Liver (tissue), 9 donors: ENCODE data around the gene MS4A1. TPM values are rescaled to one million over a fixed set of nuclear protein-coding genes. Genes with fewer than 3 reads are reported as not detected.

Source experiments
- DNase-seq: peaks from one replicate; pipeline ENCODE4 v3.0.0-alpha.2; 2017; ENCODE audit warnings: low spot score
- H3K27ac ChIP-seq, 2 donors: one replicate each; pipeline ENCODE4 v1.7.0; 2013; ENCODE audit warnings: inconsistent platforms in 2 of 2, low read length in 2 of 2, control low read depth in 1 of 2, low read depth in 1 of 2, mild to moderate bottlenecking in 1 of 2
- H3K27me3 ChIP-seq, 4 donors: one replicate each; pipeline versions ENCODE4 v1.6.1 to v1.7.0; 2013; ENCODE audit warnings: low read length in 3 of 4, inconsistent platforms in 1 of 4, mild to moderate bottlenecking in 1 of 4, moderate library complexity in 1 of 4; ENCODE audit not compliant: control insufficient read depth in 4 of 4, insufficient read depth in 4 of 4
- H3K36me3 ChIP-seq, 4 donors: one replicate each; pipeline versions ENCODE4 v1.6.1 to v1.7.0; 2013; ENCODE audit warnings: low read length in 3 of 4, mild to moderate bottlenecking in 3 of 4, low read depth in 1 of 4, moderate library complexity in 1 of 4; ENCODE audit not compliant: control insufficient read depth in 4 of 4, insufficient read depth in 3 of 4
- H3K4me1 ChIP-seq, 4 donors: one replicate each; pipeline versions ENCODE4 v1.6.1 to v1.7.0; 2013; ENCODE audit warnings: low read length in 3 of 4, mild to moderate bottlenecking in 3 of 4, moderate library complexity in 1 of 4; ENCODE audit not compliant: control insufficient read depth in 4 of 4, insufficient read depth in 4 of 4
- H3K4me3 ChIP-seq, 3 donors: one replicate each; pipeline versions ENCODE4 v1.6.1 to v1.7.0; 2013; ENCODE audit warnings: low read length in 3 of 3, control low read depth in 1 of 3, low read depth in 1 of 3, mild to moderate bottlenecking in 1 of 3
- H3K9ac ChIP-seq, 2 donors: one replicate each; pipeline ENCODE4 v1.7.0; 2013; ENCODE audit warnings: low read length in 2 of 2, mild to moderate bottlenecking in 2 of 2, moderate library complexity in 2 of 2, control low read depth in 1 of 2, low read depth in 1 of 2
- H3K9me3 ChIP-seq, 4 donors: one replicate each; pipeline versions ENCODE4 v1.6.1 to v1.7.0; 2013; ENCODE audit warnings: low read length in 3 of 4; ENCODE audit not compliant: control insufficient read depth in 4 of 4
- ATF3 ChIP-seq: IDR thresholded peaks from 2 replicates; pipeline ENCODE4 v1.6.1; 2016; ENCODE audit warnings: antibody characterized with exemption
- EGR1 ChIP-seq, 2 donors: IDR thresholded peaks; 2 replicates each; pipeline ENCODE4 v1.6.1; 2016 to 2018; ENCODE audit warnings: antibody characterized with exemption in 2 of 2, low read depth in 2 of 2
- FOXA1 ChIP-seq: IDR thresholded peaks from 2 replicates; pipeline ENCODE4 v1.6.1; 2016; ENCODE audit warnings: antibody characterized with exemption
- FOXA2 ChIP-seq: IDR thresholded peaks from 2 replicates; pipeline ENCODE4 v1.6.1; 2016; ENCODE audit warnings: antibody characterized with exemption
- GABPA ChIP-seq, 2 donors: IDR thresholded peaks in 1 of 2; conservative IDR thresholded peaks in 1 of 2; 2 replicates each; pipeline ENCODE4 v1.6.1; 2016; ENCODE audit warnings: antibody characterized with exemption in 2 of 2, mild to moderate bottlenecking in 1 of 2, moderate library complexity in 1 of 2
- HNF4A ChIP-seq, 2 donors: conservative IDR thresholded peaks; 2 replicates each; pipeline ENCODE4 v1.6.1; 2016; ENCODE audit warnings: antibody characterized with exemption in 2 of 2, mild to moderate bottlenecking in 2 of 2
- HNF4G ChIP-seq: IDR thresholded peaks from 2 replicates; pipeline ENCODE4 v1.6.1; 2016; ENCODE audit warnings: antibody characterized with exemption
- JUND ChIP-seq, 2 donors: IDR thresholded peaks; 2 replicates each; pipeline ENCODE4 v1.6.1; 2016; ENCODE audit warnings: antibody characterized with exemption in 2 of 2
- MAX ChIP-seq: IDR thresholded peaks from 2 replicates; pipeline ENCODE4 v1.6.1; 2016; ENCODE audit warnings: antibody characterized with exemption
- NR2F2 ChIP-seq: IDR thresholded peaks from 2 replicates; pipeline ENCODE4 v1.6.1; 2016; ENCODE audit warnings: antibody characterized with exemption
- RAD21 ChIP-seq, 2 donors: IDR thresholded peaks; 2 replicates each; pipeline ENCODE4 v1.6.1; 2016; ENCODE audit warnings: antibody characterized with exemption in 2 of 2, mild to moderate bottlenecking in 2 of 2
- REST ChIP-seq: IDR thresholded peaks from 2 replicates; pipeline ENCODE4 v1.6.1; 2016; ENCODE audit warnings: antibody characterized with exemption, mild to moderate bottlenecking
- RXRA ChIP-seq, 2 donors: IDR thresholded peaks; 2 replicates each; pipeline ENCODE4 v1.6.1; 2017 to 2018; ENCODE audit warnings: antibody characterized with exemption in 2 of 2, mild to moderate bottlenecking in 1 of 2
- SP1 ChIP-seq: IDR thresholded peaks from 2 replicates; pipeline ENCODE4 v1.6.1; 2018; ENCODE audit warnings: antibody characterized with exemption, mild to moderate bottlenecking
- TAF1 ChIP-seq: conservative IDR thresholded peaks from 2 replicates; pipeline ENCODE4 v1.6.1; 2016; ENCODE audit warnings: antibody characterized with exemption, mild to moderate bottlenecking
- YY1 ChIP-seq: IDR thresholded peaks from 2 replicates; pipeline ENCODE4 v1.6.1; 2016; ENCODE audit warnings: antibody characterized with exemption, mild to moderate bottlenecking
- ZBTB33 ChIP-seq: IDR thresholded peaks from 2 replicates; pipeline ENCODE4 v1.6.1; 2016; ENCODE audit warnings: antibody characterized with exemption
- whole genome bisulfite sequencing: extraction: QIAGEN DNeasy Blood & Tissue Kit; methylation state at CpG from one replicate; pipeline ENCODE4 v1.1.7; 2013; 5-methylcytosine and 5-hydroxymethylcytosine counted together
- polyA plus RNA-seq, 2 donors: library from polyadenylated mRNA; stranded (reverse) in 1 of 2; unstranded in 1 of 2; fragments of 200-250 nt in 1 of 2; fragments of >200 nt in 1 of 2; fragmentation: Nextera tagmentation in 1 of 2; extraction: Ambion mirVana in 1 of 2; gene quantifications; one replicate each; pipeline versions ENCODE4 v1.2.1 to v1.2.3, GENCODE V29; 2013 to 2015
- total RNA-seq, 2 donors: library from RNA; depleted of rRNA; stranded (reverse); fragments of >200 nt; gene quantifications; one replicate each; pipeline ENCODE4 v1.2.3, GENCODE V29; 2014
- TF ChIP-seq, protein P1 (sequence below): fragments of 150-350 bp; IDR thresholded peaks from 2 replicates; pipeline ENCODE4 v1.5.1; 2017; ENCODE audit warnings: improper control_type of control experiment, low read depth, low read length; ENCODE audit not compliant: missing input control
- donor health status: healthy.
- donor health status: healthy.
- donor health status: healthy.
- donor health status: healthy.
- donor health status: healthy.

Gene MS4A1
- total and polyA plus RNA-seq, 4 donors, result 0.12 to 3.3 (median 1.2) TPM

DNA sequence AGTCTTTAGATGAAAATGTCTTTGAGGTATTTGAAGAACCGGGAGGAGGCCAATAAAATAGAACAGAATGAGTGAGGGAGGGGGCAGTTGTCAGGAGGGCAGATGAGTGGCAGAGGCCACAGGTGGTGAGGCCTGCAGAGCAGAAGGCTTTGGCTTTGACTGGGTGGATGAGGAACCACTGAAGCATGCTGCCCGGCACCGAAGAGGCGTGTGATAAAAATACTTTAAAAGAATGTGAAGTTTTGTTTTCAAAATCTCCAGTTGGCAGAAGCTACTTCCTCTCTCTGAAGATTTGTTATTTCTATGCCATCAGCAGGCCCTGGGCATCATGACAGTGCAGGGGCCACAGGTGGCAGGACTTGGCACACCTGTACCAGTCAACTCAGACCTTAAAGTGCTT lies 43.2 kb downstream of the MS4A1 start:
- Histone ChIP-seq H3K9ac (no peak overlapping the region), H3K9me3 (no peaks in the 10 kb centered on the region), H3K36me3 (no peaks in the 10 kb centered on the region), H3K27ac (no peak overlapping the region), H3K27me3 (peaks cover 0 to 7% (median 0%) of the 10 kb centered on the region in 4 donors), H3K4me1 (no peaks in the 10 kb centered on the region), H3K4me3 (no peak overlapping the region)
- no peak for DNase-seq
- WGBS, result 71% methylated on average over 4 of the region's 4 CpGs
- no peak for TF ChIP-seq REST
- no peak for TF ChIP-seq ATF3
- no peak for TF ChIP-seq GABPA (IDR thresholded peaks at IDR 0.05 in 1 of 2, conservative IDR thresholded peaks at IDR 0.05 in 1 of 2)
- no peak for TF ChIP-seq JUND (IDR thresholded peaks at IDR 0.05)
- TF ChIP-seq ZBTB33, result no peak
- TF ChIP-seq FOXA1, result no peak
- no peak for TF ChIP-seq RXRA (IDR thresholded peaks at IDR 0.05)
- no peak for TF ChIP-seq SP1
- no peak for TF ChIP-seq TAF1
- TF ChIP-seq MAX, result no peak
- TF ChIP-seq HNF4A (conservative IDR thresholded peaks at IDR 0.05), result no peak
- no peak for TF ChIP-seq YY1
- TF ChIP-seq EGR1 (IDR thresholded peaks at IDR 0.05; ENCODE audit: low read depth in 2 of 2), result no peak
- TF ChIP-seq HNF4G, result no peak
- TF ChIP-seq NR2F2, result no peak
- TF ChIP-seq FOXA2, result no peak
- no peak for TF ChIP-seq RAD21 (IDR thresholded peaks at IDR 0.05)
- TF ChIP-seq, protein P1, sequence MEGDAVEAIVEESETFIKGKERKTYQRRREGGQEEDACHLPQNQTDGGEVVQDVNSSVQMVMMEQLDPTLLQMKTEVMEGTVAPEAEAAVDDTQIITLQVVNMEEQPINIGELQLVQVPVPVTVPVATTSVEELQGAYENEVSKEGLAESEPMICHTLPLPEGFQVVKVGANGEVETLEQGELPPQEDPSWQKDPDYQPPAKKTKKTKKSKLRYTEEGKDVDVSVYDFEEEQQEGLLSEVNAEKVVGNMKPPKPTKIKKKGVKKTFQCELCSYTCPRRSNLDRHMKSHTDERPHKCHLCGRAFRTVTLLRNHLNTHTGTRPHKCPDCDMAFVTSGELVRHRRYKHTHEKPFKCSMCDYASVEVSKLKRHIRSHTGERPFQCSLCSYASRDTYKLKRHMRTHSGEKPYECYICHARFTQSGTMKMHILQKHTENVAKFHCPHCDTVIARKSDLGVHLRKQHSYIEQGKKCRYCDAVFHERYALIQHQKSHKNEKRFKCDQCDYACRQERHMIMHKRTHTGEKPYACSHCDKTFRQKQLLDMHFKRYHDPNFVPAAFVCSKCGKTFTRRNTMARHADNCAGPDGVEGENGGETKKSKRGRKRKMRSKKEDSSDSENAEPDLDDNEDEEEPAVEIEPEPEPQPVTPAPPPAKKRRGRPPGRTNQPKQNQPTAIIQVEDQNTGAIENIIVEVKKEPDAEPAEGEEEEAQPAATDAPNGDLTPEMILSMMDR, result no peak
